BJ (cell line): ENCODE measurements around the gene MANBA. TPM values are rescaled to one million over a fixed set of nuclear protein-coding genes. Genes with fewer than 3 reads are reported as not detected.

Source experiments
- CTCF ChIA-PET: fragments of 350-600 bp; formaldehyde crosslinking; extraction: SDS; loops from one replicate; lab custom pipeline; 2021; ENCODE audit warnings: antibody characterized with exemption, inconsistent platforms; lab: Yijun Ruan, JAX
- POLR2A ChIA-PET: fragments of 300-600 bp; sonication (Branson Sonifier 250); formaldehyde crosslinking; extraction: SDS; loops from one replicate; lab custom pipeline; 2021; ENCODE audit warnings: antibody characterized with exemption; lab: Charles Lee
- DNase-seq: peaks from one replicate; pipeline ENCODE4 v3.0.0-alpha.2; 2011; ENCODE audit warnings: low read depth
- H3K27me3 ChIP-seq: 2 replicates; pipeline ENCODE4 v1.6.0; 2011; ENCODE audit warnings: low read length; ENCODE audit not compliant: control insufficient read depth, insufficient read depth
- H3K36me3 ChIP-seq: 2 replicates; pipeline ENCODE4 v1.5.1; 2011; ENCODE audit warnings: low read length; ENCODE audit not compliant: control insufficient read depth, insufficient read depth
- H3K4me3 ChIP-seq: 2 replicates; pipeline ENCODE4 v1.5.1; 2011; ENCODE audit warnings: low read depth, mild to moderate bottlenecking, control low read depth, low read length
- polyA plus RNA-seq: library from polyadenylated mRNA; depleted of rRNA; stranded (reverse); fragments of >200 nt; gene quantifications from 2 replicates; pipeline ENCODE4 v1.2.3, GENCODE V29; 2011
- TF ChIP-seq, protein P1 (sequence below): IDR thresholded peaks from 2 replicates; pipeline ENCODE4 v1.5.1; 2011; ENCODE audit warnings: low read depth, mild to moderate bottlenecking, control low read depth, inconsistent platforms, low read length, moderate library complexity; ENCODE audit not compliant: insufficient read depth

MANBA gene
- polyA plus RNA-seq, 1 experiment = 6.3 TPM

DNA sequence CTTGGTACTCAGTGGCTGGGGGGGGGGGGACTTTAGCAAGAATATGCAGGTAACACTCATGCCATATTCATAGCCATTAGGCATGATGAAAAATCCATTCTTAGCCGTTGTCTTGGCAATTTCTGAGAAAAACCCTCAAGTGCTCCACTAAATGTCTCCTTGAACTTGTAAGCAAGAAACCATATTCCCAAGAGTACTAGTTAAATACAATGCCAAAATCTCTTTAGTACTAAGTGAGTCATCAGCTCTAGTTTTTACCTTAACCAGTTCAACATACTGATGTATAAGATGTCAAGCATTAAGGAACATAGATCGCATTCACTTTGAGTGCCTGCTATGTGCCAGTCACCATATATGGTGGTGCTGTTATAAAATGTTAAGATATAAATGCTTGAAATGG lies 39.0 kb upstream of the MANBA start:
- no peak for DNase-seq
- Histone ChIP-seq H3K27me3 (no peaks in the 10 kb centered on the region), H3K4me3 (no peak overlapping the region), H3K36me3 (peaks cover 9% of the 10 kb centered on the region)
- POLR2A ChIA-PET = no interaction called here
- TF ChIP-seq, protein P1, sequence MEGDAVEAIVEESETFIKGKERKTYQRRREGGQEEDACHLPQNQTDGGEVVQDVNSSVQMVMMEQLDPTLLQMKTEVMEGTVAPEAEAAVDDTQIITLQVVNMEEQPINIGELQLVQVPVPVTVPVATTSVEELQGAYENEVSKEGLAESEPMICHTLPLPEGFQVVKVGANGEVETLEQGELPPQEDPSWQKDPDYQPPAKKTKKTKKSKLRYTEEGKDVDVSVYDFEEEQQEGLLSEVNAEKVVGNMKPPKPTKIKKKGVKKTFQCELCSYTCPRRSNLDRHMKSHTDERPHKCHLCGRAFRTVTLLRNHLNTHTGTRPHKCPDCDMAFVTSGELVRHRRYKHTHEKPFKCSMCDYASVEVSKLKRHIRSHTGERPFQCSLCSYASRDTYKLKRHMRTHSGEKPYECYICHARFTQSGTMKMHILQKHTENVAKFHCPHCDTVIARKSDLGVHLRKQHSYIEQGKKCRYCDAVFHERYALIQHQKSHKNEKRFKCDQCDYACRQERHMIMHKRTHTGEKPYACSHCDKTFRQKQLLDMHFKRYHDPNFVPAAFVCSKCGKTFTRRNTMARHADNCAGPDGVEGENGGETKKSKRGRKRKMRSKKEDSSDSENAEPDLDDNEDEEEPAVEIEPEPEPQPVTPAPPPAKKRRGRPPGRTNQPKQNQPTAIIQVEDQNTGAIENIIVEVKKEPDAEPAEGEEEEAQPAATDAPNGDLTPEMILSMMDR = no peak
- CTCF ChIA-PET = no interaction called here

DNA sequence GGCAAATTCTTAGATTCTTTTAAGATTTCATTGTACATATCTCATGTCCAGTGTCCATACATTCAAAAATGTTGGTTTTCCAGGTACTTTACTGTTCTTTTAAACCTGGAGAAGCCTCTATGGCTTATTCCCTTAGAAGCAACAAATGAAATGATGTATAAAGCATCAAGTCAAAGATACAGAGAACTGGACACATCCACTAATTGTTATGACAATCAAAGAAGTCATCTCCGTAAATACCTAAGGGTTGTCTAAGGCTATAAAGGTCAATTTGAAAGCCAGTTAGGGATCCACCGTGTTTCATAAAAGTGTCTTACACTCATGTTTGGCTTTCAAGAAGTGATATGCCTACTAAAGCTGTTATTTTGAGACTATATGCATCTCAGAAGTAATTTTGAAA lies 34.2 kb upstream of the MANBA start:
- Histone ChIP-seq H3K36me3 (peaks cover 5% of the 10 kb centered on the region), H3K27me3 (no peaks in the 10 kb centered on the region), H3K4me3 (no peak overlapping the region)
- DNase-seq = no peak
- TF ChIP-seq, protein P1 = no peak
- ChIA-PET CTCF (no interaction called here), POLR2A (no interaction called here)

DNA sequence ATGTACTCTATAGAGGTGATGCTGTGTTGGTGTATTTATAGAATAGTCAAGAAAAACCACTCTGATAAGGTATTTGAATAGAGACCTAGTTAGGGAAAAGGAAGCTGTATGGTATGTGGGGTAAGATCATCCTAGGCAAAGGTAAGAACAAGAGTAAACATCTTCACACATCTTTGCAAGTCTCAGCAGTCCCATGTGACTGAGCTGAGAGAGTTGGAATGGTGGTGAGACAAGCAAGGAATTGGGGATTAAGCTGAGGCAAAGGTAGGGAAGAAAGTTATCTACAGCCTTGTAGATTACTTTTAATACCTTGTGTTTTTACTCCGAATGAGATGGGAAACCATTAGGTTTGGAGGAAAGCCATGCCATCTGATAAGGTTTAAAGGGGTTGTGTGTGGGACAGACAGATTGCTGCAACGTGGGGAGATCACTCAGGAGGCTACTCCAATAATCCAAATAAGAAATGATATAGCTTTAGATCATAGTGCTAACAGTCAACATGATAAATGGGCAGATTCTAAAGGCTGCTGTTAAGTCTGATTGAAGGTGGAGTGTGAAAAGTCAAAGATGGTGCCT lies 31.7 kb upstream of the MANBA start:
- TF ChIP-seq, protein P1 = no peak
- H3K4me3 ChIP-seq = no peak overlapping the region
- H3K36me3 ChIP-seq = peaks cover 3% of the 10 kb centered on the region; the same call in 1 of the 2 replicates
- no peaks in the 10 kb centered on the region for H3K27me3 ChIP-seq
- DNase-seq = no peak
- ChIA-PET POLR2A (no interaction called here), CTCF (no interaction called here)

DNA sequence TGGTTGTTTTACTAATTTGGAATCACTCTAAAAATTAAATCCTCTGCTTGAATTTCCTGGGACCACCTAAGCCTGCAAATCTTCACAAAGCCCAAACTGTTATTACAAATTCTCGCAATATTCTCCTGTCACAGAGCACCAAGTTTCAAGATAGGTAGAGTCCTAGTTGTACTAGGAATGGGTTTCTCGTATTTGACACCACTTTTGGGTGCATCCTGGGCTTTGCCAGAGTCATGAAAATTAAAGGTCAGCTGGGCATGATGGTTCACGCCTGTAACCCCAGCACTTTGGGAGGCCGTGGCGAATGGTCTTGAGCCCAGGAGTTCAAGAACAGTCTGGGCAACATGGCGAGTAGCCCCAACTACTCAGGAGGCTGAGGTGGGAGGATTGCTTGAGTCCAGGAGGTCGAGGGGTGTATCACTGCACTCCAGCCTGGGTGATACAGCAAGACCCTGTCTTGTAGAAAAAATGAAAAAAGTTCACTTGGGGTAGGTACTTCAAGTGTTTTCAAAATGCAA lies 30.6 kb upstream of the MANBA start:
- Histone ChIP-seq H3K27me3 (no peaks in the 10 kb centered on the region), H3K36me3 (peaks cover 1% of the 10 kb centered on the region; the same call in 1 of the 2 replicates), H3K4me3 (no peak overlapping the region)
- ChIA-PET POLR2A (no interaction called here), CTCF (interaction anchor here (1.3 kb wide), 1 partner anchor 173 kb away, joined by 3 read pairs; no protein-coding TSS in a partner anchor)
- TF ChIP-seq, protein P1 = no peak
- DNase-seq = no peak

DNA sequence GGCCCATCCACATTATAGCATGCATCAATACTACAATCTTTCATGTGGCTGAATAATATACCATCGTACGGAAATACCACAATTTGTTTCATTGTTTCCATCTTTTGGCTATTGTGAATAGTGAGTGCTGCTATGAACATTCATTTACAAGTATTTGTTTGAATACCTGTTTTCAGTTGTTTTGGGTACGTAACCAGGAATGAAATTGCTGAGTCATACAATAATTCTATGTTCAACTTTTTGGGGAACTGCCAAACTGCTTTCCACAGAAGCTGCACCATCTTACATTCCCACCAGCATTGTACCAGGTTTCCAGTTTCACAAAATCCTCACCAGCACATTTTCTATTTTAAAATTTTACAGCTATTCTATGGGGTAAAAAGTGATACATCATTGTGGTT lies 28.5 kb upstream of the MANBA start:
- peaks cover 1% of the 10 kb centered on the region; the same call in 1 of the 2 replicates for H3K36me3 ChIP-seq
- TF ChIP-seq, protein P1 = no peak
- no peaks in the 10 kb centered on the region for H3K27me3 ChIP-seq
- ChIA-PET CTCF (interaction anchor here (1.5 to 1.9 kb wide), 2 partner anchors 9 to 218 kb away, joined by 3 to 5 read pairs; no protein-coding TSS in a partner anchor), POLR2A (no interaction called here)
- no peak overlapping the region for H3K4me3 ChIP-seq
- no peak for DNase-seq
